HG03439 (cell line): Measurements from ENCODE around the gene OR13J1.

Experiments
- ATAC-seq: cut with Tn5 transposase; IDR thresholded peaks from one replicate; pipeline ENCODE4 v1.9.1; 2021; ENCODE audit warnings: mild to moderate bottlenecking, moderate library complexity; ENCODE audit not compliant: unreplicated experiment

The OR13J1 gene

DNA sequence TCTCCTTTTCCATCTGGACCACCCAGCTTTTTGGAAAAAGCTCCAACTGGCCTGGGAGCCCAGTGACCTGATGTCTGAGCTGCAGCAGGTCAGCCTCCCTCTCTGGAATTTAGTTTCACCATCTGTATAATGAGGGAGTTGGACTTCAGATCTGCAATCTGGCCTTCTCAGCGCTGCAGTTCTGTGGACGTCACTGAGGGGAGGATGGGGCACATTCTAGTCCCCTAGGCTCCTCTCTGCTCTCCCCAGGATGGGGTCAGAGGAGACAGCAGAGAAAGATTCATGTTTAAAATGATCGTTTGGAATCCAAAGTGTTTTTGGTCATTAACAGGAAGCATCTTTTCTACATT, 10.2 kb downstream of the OR13J1 start:
- ATAC-seq: no peak

DNA sequence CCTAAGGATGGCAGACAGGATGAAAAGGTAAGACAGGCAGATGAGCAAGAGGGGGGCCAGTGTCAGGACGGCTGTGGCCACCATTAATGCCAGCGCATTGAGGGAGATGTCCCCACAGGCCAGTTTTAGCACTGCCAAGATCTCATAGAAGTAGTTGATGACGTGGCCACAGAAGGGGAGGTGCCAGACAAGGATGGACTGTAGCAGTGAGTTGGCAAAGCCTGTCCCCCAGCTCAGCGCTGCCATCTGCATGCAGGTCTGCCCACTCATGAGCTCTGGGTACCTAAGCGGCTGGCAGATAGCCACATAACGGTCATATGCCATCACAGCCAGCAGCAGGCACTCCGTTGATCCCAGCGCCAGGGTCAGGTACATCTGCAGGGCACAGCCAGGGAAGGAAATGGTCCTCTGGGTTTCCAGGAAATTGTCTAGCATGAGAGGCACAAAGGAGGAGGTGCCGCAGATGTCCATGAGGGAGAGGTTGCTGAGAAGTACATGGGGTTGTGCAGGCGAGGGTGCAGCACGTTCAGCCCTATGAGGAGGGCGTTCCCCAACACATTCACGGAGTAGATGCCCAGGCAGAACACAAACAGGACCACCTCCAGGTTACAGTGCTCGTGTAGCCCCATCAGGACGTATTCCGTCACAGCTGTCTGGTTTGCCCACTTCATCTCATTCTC, 10.8 kb downstream of the OR13J1 start:
- ATAC-seq: no peak

DNA sequence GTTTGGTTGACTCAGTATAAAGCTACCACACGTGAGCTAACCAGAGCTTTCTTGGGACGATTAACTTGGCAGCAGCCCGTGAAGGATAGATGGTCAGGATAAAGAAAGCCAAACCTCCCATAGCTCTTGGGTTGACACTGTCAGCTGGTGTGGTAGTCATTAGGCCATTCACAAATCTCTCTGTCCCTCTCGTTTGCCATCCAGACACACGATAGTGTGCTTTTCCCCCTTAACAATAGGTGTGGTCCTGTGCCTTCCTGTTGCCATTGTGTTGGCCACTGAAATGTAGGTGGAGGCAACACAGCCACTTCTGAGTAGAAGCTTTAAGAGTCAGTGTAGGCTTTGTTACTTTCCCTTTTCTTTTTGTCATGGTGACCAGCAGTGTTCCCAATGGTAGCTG, 11.7 kb downstream of the OR13J1 start:
- ATAC-seq: no peak

DNA sequence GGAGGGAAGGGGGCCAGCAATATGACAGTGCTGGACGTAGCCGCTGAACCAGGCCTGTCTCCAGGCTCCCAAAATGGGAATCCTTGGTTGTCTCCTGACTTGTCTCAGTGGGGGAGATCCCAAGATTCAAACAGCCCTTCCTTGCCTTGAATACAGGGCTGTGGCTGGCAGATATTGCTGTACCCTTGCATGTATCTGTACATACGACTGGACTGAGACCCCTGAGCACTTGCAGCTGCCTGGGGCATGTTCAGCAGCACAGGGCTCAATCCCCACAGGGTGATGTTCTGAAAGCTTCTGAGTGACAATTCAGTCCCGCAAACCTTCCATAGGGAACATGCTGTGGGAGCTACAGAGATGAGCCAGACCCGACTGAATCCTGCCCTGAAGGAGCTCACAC, 13.3 kb downstream of the OR13J1 start:
- no peak for ATAC-seq

DNA sequence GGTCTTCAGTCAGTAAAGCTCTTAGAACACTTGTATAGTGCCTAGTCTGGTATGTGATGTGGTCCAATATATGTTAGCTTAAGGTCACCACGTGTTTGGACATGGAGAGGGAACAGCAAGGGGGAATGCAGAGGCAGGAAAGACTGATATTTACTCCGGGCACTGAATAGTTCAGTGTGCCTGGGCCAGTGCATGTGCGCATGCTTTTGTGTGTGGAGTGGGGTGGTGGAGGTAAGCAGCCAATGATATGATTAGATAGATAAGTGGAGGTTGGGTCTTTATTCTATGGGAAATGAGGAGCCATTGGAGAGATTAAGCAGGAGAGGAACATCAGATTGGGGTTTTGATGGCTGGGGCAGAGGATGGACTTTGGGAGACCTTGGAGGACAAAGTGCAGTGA, 14.0 kb downstream of the OR13J1 start:
- no peak for ATAC-seq

DNA sequence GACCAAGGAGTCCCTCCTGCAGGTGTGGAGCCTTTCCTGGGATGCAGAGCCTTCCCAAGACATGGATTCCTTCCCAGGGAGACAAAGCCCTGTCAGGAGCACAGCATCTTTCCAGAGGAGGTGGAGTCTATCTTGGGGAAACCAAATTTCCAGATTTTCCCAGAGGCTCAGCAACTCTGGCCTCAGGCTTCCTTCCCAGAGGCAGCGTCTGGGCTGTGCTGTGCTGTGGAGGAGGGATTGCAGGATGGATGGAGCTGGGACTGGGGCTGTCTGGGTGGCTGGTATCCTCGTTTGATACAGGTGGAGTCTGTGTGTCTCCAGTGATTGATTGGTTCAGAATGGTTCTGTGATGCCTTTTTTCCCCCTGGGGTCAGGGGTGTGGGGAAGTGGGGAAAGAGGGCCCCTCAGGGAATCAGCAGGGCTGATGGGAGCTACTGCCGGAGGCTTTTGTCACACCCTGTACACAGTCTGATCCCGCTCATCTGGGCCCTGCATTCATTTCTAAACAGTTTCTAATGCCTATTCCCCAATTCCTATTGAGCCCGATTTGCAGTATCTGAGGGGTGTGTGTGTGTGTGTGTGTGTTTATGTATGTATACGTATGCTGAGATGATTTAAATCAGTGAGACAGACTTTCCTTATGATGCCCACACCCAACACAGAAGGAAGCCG, 16.0 kb downstream of the OR13J1 start:
- no peak for ATAC-seq

DNA sequence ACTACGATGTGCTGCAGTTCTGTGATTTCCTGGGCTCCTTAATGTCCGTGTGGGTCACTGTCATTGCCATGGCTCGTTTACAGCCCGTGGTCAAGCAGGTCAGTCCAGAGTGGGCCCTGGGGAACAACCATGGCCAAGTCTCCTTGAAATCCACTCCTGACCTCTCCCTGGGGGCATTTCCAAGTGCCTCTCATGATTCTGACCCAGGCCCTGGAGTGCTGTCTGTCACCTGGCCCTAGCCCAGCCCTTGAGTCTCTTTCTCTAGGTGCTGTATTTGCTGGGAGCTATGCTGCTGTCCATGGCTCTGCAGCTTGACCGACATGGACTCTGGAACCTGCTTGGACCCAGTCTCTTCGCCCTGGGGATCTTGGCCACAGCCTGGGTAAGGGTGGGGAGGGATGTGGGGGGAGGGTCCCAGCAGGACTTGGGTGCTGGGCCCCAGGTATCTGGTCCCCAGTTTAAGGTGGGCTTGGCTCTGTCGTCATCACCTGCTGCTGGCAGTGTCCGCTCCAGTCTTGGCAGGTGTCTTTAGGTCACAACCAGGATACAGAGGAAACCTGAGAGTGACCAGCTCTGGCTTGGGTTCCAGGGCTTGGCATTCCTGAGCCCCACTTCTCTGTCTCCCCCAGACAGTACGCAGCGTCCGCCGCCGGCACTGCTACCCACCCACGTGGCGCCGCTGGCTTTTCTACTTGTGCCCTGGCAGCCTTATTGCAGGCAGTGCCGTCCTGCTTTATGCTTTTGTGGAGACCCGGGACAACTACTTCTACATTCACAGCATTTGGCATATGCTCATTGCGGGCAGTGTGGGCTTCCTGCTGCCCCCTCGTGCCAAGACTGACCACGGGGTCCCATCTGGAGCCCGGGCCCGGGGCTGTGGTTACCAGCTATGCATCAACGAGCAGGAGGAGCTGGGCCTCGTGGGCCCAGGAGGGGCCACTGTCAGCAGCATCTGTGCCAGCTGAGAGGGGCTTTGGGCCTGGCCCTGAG, 17.0 kb downstream of the OR13J1 start:
- ATAC-seq: no peak

DNA sequence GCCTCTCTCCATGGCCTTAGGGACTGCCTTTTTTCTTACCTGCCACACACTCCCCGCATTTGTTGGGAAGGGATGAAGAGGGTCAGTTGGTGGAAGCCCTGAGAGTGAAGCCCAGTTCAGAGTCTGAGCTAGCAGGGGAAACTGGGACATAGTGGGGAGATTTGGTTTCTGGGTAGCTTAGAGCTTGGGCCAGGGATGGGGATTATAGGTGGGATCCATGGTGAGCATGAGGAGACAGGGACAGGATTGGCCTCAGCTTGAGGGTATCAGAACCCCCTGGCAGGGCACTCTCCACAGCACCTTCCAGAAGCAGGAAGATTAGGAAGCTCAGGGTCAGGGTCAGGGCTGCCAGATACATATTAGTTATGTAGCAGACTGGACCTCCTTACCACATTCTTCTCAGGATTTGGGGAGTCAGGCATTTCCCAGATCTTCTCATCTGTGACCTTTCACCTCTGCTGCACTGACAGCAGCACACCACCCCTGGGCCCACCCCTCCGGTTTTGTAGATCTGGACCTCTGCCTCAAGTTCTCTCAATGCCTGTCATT, 17.9 kb downstream of the OR13J1 start:
- ATAC-seq: no peak

DNA sequence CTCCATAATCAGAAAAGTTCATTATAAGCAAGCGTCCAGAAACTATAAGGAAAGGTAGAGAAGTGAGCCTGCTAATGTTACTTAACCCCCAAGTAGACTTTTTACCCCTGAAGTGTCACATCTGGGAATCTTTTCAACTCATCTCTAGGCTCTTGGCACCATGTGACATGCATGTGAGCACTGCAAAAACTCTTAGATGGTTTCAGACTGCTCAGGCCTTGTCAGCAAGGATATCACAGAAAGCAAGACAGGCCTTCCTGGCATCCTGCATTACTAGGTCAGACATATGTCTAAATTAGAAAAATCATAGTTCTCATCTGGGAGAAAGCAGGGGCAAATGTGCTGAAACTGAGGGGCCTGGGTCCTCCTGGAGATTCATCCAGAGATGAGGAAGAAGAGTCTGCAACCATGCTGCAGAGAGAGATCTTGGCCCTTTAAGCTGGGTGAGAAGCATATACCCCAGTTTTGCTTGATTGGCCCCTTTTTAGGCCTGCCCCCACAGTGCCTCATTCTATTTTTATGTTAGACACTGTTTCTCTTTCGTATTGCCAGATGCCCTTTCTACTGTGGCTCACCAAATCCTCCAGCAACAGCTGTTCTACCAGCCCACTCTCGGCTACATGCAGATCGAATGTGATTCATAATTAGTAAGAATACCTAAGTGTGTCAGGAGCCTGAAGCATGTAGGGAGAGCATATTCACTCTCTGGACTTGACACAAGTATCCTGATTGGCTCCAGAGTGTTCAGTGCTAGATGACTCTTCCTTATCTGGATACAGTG, 22.2 kb downstream of the OR13J1 start:
- ATAC-seq: peak; percentile 95

DNA sequence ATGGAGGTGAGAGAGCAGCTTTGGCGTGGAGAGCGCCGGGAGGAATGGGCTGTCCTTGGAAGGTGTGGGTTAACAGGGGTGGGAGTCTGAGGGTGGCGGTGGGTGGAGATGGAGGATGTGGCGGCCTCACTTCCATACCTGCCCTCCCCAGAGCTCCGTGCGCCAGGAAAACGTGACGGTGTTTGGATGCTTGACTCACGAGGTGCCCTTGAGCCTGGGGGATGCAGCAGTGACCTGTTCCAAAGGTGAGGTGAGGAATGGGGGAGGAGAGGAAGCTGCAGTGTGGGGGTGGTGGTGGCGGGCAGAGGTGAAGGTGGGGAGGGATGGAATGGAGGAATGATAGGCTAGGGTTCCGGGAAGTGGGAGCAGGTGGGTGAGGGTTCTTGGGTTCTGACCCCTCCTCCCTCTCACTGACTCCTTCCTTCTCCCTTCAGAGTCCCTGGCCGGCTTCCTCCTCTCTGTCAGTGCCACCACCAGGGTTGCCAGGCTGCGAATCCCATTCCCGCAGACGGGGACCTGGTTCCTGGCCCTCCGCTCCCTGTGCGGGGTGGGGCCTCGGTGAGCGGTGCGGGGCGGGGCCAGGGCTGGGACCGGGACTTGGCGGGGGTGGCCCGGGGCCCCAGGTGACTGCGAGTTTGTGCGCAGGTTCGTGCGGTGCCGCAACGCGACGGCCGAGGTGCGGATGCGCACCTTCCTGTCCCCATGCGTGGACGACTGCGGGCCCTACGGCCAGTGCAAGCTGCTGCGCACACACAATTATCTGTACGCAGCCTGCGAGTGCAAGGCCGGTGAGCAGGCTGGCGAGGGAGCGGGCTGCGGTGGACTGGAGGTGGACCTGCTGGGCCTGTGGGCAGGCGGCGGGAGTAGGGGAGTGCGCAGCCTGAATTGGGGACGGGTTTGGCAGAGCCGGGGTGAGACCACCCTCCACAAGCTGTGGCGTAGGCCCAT, 24.1 kb downstream of the OR13J1 start:
- ATAC-seq: no peak

DNA sequence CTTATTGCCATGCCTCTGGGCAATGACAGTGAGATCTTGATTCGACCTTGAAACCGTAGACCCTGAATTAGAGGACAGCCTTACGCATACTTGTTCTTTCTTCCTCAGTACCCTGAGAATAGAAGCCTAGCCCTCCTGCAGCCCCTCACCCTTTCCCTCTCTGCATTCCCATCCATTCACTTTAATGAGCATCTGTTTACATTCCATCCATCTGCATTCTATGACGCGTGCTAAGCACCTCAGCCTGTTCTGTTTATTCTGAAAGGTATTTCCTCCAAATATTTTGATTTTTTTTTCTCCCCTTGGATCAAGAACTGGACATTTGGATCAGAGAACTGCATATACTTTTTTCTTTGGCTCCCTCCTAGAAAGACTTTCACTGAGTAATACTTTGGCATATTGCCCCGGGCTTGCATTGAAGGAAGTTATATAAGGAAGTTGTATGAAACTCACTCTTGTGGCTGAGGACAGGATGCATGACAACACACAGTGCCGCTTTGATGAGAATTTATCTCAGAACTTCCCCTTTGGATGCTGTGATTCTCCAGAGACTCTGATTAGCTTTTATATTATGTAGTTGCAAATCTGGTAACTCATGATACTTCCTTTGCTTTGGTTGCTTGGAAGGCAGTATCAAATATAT, 25.5 kb downstream of the OR13J1 start:
- ATAC-seq: no peak

DNA sequence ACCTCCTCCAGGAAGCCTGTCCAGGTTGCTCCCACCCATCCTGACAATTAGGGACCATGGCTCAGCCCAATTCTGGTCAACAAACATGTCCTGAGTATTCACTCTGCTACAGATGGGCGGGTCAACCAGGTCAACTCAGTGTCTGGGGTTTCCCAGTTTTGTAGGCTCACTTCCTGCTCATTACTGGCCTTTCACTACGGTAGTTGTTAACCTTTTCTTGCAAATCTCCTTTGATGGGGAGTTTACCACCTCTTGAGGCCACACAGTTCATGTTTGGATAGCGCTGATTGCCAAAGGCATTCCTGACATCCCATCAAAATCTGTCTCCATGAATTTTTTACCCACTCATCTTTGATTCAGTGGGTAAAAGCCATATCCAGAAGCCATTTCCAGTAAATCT, 27.4 kb downstream of the OR13J1 start:
- no peak for ATAC-seq

DNA sequence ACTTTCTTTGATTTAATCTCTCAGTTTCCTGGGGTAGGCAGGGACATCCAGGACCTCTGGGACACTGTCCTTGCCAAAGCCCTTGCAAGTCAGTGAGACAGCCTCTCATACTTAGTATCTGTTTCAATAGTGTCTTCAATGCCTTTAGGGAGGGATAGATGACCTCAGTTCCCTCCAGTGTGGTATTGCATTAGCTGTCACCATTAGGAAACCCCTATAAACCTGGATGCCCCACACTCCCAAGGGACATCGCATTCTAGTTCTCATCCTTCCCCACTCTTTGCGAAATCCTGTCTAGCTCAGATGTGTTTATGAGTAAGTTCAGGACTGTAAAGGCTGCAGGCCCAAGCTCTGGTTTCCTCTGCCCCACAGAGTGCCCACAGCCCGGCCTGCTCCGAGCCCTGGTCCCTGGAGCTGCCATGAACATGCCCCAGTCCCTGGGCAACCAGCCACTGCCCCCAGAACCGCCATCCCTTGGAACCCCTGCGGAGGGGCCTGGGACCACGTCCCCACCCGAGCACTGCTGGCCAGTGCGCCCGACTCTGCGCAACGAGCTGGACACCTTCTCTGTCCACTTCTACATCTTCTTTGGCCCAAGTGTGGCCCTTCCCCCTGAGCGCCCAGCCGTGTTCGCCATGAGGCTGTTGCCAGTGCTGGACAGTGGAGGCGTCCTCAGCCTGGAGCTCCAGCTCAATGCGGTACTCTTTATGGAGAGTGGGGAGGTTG, 28.0 kb downstream of the OR13J1 start:
- no peak for ATAC-seq

DNA sequence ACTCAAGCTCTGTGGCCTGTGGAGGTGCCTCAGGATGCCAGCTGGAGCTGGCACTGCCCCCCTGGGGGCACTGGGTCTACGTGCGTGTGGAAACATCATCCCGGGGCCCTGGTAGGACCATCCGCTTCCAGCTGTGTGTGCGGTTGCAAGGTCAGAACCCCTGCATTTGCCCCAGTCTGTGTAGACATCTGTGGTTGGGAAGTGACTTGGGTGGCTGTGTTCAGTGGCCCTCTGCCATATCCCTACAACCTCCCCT, 28.6 kb downstream of the OR13J1 start:
- ATAC-seq: no peak

DNA sequence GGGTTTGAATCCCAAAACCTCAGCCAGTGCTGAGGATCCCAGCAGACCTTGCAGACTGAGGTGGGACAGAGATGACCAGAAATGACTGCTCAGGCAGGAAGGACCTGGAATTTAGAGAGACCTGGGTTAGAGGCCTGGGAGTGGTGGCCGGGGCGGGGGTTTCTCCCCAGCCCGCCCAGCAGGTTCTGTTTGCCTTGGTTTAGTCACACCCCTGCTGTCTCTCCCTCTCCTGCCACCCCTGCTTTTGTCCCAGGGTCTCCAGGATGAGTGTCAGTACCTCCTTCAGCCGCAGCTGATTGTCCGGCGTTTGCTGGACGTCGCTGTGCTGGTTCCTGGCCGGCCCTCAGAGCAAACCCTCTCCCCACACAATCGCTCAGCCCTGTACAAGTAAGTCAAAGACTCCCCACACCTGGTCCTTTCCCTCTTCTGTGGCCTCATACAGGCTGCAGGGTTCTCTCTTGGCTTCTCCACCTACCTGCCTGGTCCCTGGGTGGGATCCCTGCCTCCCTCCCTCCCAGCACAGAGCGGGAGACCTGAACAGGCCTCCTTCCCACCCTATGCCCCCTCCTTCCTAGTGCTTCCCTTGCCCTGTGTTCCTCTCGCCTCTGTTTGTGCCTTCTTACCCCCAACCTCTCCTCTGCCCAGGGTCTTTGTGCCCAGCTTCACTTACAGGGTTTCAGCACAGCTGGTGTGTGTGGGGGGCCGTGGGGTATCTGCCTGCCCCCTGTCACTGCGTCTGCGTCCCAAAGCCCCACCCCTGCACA, 29.1 kb downstream of the OR13J1 start:
- no peak for ATAC-seq

DNA sequence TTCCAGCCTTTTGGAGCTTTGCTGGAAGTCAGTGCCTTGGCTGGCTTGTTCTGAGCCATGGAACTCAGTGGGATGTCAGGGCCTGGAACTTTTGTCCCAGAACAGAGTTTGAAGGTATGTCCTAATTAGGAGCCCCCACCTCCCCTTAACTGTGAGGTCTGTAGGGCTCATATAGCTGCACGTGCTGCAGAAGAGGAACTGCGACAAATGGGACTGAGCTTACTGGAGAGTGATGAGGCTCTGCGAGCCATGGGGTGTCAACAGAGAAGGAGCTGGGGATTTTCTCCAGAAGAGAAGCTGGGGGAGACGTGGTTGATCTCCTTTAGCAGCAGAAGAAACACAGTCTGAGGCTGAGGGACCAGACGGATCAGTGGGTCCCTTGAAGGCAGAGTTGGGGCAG, 30.3 kb downstream of the OR13J1 start:
- ATAC-seq: no peak

DNA sequence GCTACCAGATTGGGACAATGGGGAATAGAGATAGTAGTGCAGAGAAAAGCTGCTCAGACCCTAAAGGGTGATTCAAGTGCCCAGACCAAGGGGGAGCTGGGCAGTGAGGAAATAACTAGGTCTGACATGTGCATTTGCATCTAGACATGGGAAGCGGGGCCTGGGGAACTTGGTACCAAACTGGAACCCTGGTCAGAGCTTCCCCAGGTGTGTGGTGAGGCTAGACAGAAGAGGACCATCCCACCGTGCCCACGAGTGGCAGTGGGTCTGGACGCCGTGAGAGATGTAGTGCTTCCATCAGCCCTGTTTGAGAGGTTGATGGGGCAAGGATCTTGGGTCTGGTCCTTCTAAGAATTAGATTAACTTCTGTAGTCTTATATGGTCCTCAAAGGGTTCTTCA, 33.6 kb downstream of the OR13J1 start:
- no peak for ATAC-seq

DNA sequence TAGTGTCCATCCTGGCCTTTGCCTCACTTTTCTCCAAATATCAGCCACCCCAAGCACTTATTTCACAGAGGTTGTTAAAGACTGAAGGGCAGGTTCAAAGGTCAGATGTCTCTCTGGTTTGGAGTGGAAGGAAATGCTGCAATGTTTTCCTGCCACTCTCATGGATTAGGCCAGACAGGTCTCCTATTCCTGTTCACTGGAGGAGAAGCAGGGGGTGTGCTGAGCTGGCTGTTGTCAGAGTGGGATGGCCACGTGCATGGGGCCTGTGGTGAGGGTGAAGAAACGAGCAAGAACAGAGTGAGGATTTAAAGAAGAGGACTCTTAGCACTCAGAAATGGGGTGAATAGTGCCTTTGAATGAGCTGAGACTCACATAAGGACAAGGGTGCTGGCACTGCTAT, 34.4 kb downstream of the OR13J1 start:
- ATAC-seq: no peak
